ENCODE data around the gene GFPT1. TPM values are rescaled to one million over a fixed set of nuclear protein-coding genes. Genes with fewer than 3 reads are reported as not detected.
A peak's percentile ranks its signal among the peaks of the same experiment; 100 is the strongest.

The GFPT1 gene
- total RNA-seq, 2 donors from 2014 or later, result 218 to 289 TPM

DNA sequence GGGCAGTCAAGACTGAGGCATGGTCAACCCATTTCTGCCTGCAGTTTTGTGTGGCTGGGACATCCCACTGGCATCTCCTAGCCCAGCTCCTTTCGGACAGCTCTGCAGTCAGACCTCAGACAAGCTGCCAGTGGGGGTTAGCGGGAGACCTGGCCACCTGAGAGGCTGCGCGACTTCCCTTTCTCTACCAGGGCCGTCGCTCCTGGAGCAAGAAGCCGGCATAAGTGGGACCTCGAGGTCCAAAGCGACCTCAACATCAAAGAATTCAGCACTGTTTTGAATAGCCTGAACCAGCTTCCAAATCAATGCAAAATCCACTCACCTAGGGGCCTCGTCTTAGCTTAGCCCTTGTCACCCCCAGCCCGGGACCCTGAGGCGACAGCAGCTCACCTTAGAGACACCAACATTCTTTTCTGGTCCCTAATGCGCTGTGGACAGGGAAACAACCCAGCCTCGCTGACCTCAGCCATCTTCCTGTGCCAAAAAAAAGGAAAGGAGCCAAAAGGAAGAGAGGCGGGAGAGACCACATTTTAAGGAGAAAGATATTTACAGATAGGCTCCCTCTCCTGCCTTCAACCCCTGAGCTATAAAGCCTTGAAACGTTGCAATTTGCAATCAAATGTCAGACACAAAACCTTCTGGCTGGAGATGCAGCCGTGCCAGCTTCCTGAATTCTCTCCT is 81.2 kb downstream of the GFPT1 start:
- Histone ChIP-seq H3K27me3 (no peaks in the 10 kb centered on the region), H3K36me3 (no peaks in the 10 kb centered on the region), H3K27ac (peak overlapping the region; percentile 50), H3K4me1 (peaks cover 12% of the 10 kb centered on the region), H3K4me3 (peak overlapping the region; percentile 63), H3K9ac (ENCODE audit: low read depth in 2 of 2, low read length in 2 of 2) (peak overlapping the region; percentile 77 to 80), H3K9me3 (no peaks in the 10 kb centered on the region)
- intact Hi-C loops (cut with DNase I), result loop anchor here (5.0 to 10.0 kb wide), 4 partner anchors 151 to 361 kb away; partner anchors contain the start of gene ANTXR1
- TF ChIP-seq, protein P1, sequence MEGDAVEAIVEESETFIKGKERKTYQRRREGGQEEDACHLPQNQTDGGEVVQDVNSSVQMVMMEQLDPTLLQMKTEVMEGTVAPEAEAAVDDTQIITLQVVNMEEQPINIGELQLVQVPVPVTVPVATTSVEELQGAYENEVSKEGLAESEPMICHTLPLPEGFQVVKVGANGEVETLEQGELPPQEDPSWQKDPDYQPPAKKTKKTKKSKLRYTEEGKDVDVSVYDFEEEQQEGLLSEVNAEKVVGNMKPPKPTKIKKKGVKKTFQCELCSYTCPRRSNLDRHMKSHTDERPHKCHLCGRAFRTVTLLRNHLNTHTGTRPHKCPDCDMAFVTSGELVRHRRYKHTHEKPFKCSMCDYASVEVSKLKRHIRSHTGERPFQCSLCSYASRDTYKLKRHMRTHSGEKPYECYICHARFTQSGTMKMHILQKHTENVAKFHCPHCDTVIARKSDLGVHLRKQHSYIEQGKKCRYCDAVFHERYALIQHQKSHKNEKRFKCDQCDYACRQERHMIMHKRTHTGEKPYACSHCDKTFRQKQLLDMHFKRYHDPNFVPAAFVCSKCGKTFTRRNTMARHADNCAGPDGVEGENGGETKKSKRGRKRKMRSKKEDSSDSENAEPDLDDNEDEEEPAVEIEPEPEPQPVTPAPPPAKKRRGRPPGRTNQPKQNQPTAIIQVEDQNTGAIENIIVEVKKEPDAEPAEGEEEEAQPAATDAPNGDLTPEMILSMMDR (IDR thresholded peaks at IDR 0.05), result no peak
- no peak for DNase-seq

DNA sequence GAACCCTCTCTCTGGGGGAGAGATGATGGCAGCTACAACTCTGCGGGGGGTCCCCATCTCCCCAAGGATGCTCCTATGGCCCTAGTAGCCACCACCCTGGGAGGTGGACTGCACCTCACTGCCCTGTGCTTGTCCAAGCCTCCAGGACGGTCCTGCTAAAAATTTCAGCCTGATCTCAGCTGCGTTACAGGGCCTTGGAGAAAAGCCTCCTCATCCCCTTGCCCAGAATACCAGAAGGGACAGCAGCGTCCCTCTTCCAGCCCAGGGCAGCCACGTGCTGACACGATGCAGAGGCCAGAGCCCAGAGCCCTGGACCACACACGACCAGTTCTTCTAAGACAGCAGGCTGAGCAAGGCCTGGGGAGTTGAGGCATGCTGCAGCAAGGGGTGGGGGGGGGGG is 81.9 kb downstream of the GFPT1 start:
- intact Hi-C loops (cut with DNase I), result loop anchor here (5.0 to 10.0 kb wide), 4 partner anchors 150 to 360 kb away; partner anchors contain the start of gene ANTXR1
- H3K36me3 ChIP-seq, result no peaks in the 10 kb centered on the region
- H3K9ac ChIP-seq (ENCODE audit: low read depth in 2 of 2, low read length in 2 of 2), result no peak overlapping the region
- H3K4me1 ChIP-seq, result peaks cover 7% of the 10 kb centered on the region
- DNase-seq, result no peak
- H3K9me3 ChIP-seq, result no peaks in the 10 kb centered on the region
- TF ChIP-seq, protein P1 (IDR thresholded peaks at IDR 0.05), result no peak
- no peak overlapping the region for H3K4me3 ChIP-seq
- no peaks in the 10 kb centered on the region for H3K27me3 ChIP-seq
- no peak overlapping the region for H3K27ac ChIP-seq

DNA sequence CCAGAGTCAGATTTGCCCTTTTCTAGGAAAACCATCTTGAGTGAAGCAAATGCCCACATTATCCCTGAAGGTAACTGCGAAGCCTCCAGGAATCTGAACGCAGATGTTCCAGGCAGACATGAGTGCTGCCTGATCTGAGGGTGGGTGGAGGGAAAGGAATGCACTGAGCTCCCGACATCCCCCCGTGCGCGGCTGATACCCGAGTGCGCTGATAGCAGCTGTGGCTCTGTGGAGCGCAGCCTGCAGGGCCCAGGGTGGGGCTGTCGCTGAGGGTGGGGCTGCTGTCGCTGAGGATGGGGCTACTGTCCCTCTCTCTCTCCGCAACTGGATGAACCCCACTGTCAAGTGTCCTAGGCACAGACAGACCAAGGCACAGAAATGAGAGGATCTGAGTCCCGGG is 82.4 kb downstream of the GFPT1 start:
- DNase-seq, result no peak
- TF ChIP-seq, protein P1 (IDR thresholded peaks at IDR 0.05), result no peak
- Histone ChIP-seq H3K4me1 (peaks cover 4% of the 10 kb centered on the region), H3K9ac (ENCODE audit: low read depth in 2 of 2, low read length in 2 of 2) (no peak overlapping the region), H3K9me3 (no peaks in the 10 kb centered on the region), H3K4me3 (no peak overlapping the region), H3K27ac (no peak overlapping the region), H3K36me3 (no peaks in the 10 kb centered on the region), H3K27me3 (no peaks in the 10 kb centered on the region)
- intact Hi-C loops (cut with DNase I), result loop anchor here (5.0 to 10.0 kb wide), 4 partner anchors 150 to 360 kb away; partner anchors contain the start of gene ANTXR1

DNA sequence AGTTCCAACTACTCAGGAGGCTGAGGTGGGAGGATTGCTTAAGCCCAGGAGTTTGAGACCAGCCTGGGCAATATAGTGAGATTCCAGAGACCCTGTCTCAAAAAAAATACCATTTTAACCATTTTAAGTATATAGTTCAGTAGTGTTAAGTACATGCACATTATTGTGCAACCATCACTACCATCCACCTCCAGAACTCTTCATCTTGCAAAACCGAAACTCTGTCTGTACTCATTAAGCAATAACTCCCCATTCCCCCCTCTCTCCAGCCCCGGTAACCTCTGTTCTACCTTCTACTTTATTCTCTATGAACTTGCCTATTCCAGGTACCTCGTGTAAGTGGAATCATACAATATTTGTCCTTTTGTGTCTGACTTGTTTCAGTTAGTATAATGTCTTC is 86.4 kb downstream of the GFPT1 start:
- TF ChIP-seq, protein P1 (IDR thresholded peaks at IDR 0.05), result no peak
- intact Hi-C loops (cut with DNase I), result loop anchor here (10.0 kb wide), 2 partner anchors 146 to 356 kb away; no protein-coding TSS in a partner anchor
- H3K9ac ChIP-seq (ENCODE audit: low read depth in 2 of 2, low read length in 2 of 2), result no peak overlapping the region

DNA sequence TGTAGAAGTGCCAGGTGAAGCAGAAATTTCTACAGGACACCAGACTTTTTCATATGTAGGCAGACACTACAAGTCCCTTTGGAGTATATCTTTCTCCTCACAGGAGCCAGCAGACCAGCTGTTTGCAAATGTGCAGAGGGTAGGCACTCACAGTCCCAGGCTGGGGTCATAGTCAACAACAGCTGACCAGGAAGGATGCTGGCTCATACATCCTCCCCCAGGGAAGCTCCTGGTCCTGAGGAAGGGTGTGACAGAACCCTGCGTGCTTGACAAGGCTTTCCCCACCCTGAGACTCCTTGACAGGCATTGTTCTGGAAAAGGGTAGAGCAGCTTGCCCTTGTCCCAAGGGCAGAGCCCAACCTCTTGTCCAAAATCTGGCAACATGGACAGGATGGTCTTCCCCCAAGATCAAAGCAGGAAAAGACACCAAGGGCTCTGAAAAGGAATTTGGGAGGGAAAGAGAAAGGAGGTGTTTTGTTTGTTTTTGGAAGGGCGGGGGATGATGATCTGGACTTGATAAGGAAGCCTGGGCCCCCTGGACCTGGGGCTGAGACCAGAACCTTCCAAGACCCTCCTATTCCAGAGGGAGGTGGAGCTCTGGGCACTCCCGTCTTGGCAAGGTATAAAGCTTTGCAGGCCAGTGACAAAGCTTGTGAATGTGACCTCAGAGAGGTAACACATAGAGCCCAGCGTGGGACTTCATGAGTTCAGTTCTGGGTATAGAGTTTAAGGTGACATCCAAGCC is 87.1 kb downstream of the GFPT1 start:
- no peaks in the 10 kb centered on the region for H3K27me3 ChIP-seq
- no peaks in the 10 kb centered on the region for H3K9me3 ChIP-seq
- no peak overlapping the region for H3K4me3 ChIP-seq
- TF ChIP-seq, protein P1 (IDR thresholded peaks at IDR 0.05), result no peak
- intact Hi-C loops (cut with DNase I), result loop anchor here (10.0 kb wide), 2 partner anchors 145 to 355 kb away; no protein-coding TSS in a partner anchor
- no peak overlapping the region for H3K27ac ChIP-seq
- H3K9ac ChIP-seq (ENCODE audit: low read depth in 2 of 2, low read length in 2 of 2), result no peak overlapping the region
- no peaks in the 10 kb centered on the region for H3K36me3 ChIP-seq
- H3K4me1 ChIP-seq, result no peaks in the 10 kb centered on the region
- DNase-seq, result no peak

More for the DNA sequence above, 86.4 kb downstream of the GFPT1 start:
- no peaks in the 10 kb centered on the region for H3K27me3 ChIP-seq
- no peaks in the 10 kb centered on the region for H3K4me1 ChIP-seq
- no peak for DNase-seq
- no peaks in the 10 kb centered on the region for H3K9me3 ChIP-seq
- no peak overlapping the region for H3K27ac ChIP-seq
- no peak overlapping the region for H3K4me3 ChIP-seq
- H3K36me3 ChIP-seq, result no peaks in the 10 kb centered on the region
